Measurements from ENCODE around the gene NXPE3.
"Not testable (repeated sequence)": the region's sequence is repeated elsewhere in the genome, so short reads cannot be mapped to it uniquely, and the experiment has no call there.

The NXPE3 gene

GRCh38 chr3:101779047-101779821 lies at the start of gene NXPE3:
Gene NXPE3, plus strand, starts transcription at chr3:101779211. Its CDS starts 6,386 bp downstream, at chr3:101785597.
- peak; percentile 88 for DNase-seq (ENCODE audit: low read depth)

GRCh38 chr3:101729586-101729985 lies 49.4 kb upstream of the NXPE3 start:
- no peak for DNase-seq (ENCODE audit: low read depth)

- DNase-seq (ENCODE audit: low read depth), result no peak
Measured at GRCh38 chr3:101730839-101731238, 48.2 kb upstream of the NXPE3 start.

- DNase-seq (ENCODE audit: low read depth), result no peak
Measured at GRCh38 chr3:101732240-101732641, 46.8 kb upstream of the NXPE3 start.

GRCh38 chr3:101735833-101736232 lies 43.2 kb upstream of the NXPE3 start:
- no peak for DNase-seq (ENCODE audit: low read depth)

GRCh38 chr3:101741914-101742313 lies 37.1 kb upstream of the NXPE3 start:
- DNase-seq (ENCODE audit: low read depth), result not testable (repeated sequence)

- no peak for DNase-seq (ENCODE audit: low read depth)
Measured at GRCh38 chr3:101744811-101745210, 34.2 kb upstream of the NXPE3 start.

GRCh38 chr3:101745934-101746333 lies 33.1 kb upstream of the NXPE3 start:
- DNase-seq (ENCODE audit: low read depth), result not testable (repeated sequence)

GRCh38 chr3:101753386-101754113 lies 25.5 kb upstream of the NXPE3 start:
- not testable (repeated sequence) for DNase-seq (ENCODE audit: low read depth)

- DNase-seq (ENCODE audit: low read depth), result no peak
Measured at GRCh38 chr3:101758224-101758623, 20.8 kb upstream of the NXPE3 start.

- no peak for DNase-seq (ENCODE audit: low read depth)
Measured at GRCh38 chr3:101762041-101762646, 16.9 kb upstream of the NXPE3 start.

GRCh38 chr3:101777745-101778281 lies 1.2 kb upstream of the NXPE3 start:
- not testable (repeated sequence) for DNase-seq (ENCODE audit: low read depth)

- DNase-seq (ENCODE audit: low read depth), result no peak
Measured at GRCh38 chr3:101778385-101779046, 495 bp upstream of the NXPE3 start.

- DNase-seq (ENCODE audit: low read depth), result no peak
Measured at GRCh38 chr3:101779822-101780381, 891 bp downstream of the NXPE3 start.

GRCh38 chr3:101780661-101781060 lies 1.6 kb downstream of the NXPE3 start:
- no peak for DNase-seq (ENCODE audit: low read depth)

GRCh38 chr3:101781166-101781565 lies 2.2 kb downstream of the NXPE3 start:
- no peak for DNase-seq (ENCODE audit: low read depth)

GRCh38 chr3:101784855-101785613 lies 6.0 kb downstream of the NXPE3 start:
- DNase-seq (ENCODE audit: low read depth), result no peak

- DNase-seq (ENCODE audit: low read depth), result no peak
Measured at GRCh38 chr3:101791778-101792177, 12.8 kb downstream of the NXPE3 start.

GRCh38 chr3:101796077-101796680 lies 17.2 kb downstream of the NXPE3 start:
- no peak for DNase-seq (ENCODE audit: low read depth)

GRCh38 chr3:101801174-101801573 lies 22.2 kb downstream of the NXPE3 start:
- DNase-seq (ENCODE audit: low read depth), result no peak

- no peak for DNase-seq (ENCODE audit: low read depth)
Measured at GRCh38 chr3:101802179-101802578, 23.2 kb downstream of the NXPE3 start.

Data from stimulated activated CD8-positive, alpha-beta memory T cell treated with anti-CD3 and anti-CD28 coated beads, Interleukin-15, amount 100 ng/mL, for 1 hour (primary cell).